Kidney capillary endothelial cell (primary cell): ENCODE data around the gene CDH26.

ENCODE experiments used
- DNase-seq: peaks from one replicate; pipeline ENCODE4 v3.0.0-alpha.2; 2018; ENCODE audit warnings: low spot score

CDH26 gene

GRCh38 chr20:60063739-60064380, 105.6 kb downstream of the CDH26 start:
- no peak for DNase-seq
